HUES48 (cell line): ENCODE measurements around the gene DSC2.
"Not testable (repeated sequence)": the region's sequence is repeated elsewhere in the genome, so short reads cannot be mapped to it uniquely, and the experiment has no call there.

ENCODE experiments used
- H3K27ac ChIP-seq: one replicate; pipeline ENCODE4 v1.7.0; 2013; ENCODE audit warnings: low read depth, low read length, inconsistent platforms
- H3K27me3 ChIP-seq: 2 replicates; pipeline ENCODE4 v1.6.1; 2013; ENCODE audit warnings: mild to moderate bottlenecking, low read length; ENCODE audit not compliant: control insufficient read depth, insufficient read depth
- H3K36me3 ChIP-seq: 2 replicates; pipeline ENCODE4 v1.6.1; 2013; ENCODE audit warnings: low read length; ENCODE audit not compliant: control insufficient read depth, insufficient read depth
- H3K4me1 ChIP-seq: 2 replicates; pipeline ENCODE4 v1.6.1; 2013; ENCODE audit warnings: mild to moderate bottlenecking, low read length; ENCODE audit not compliant: control insufficient read depth, insufficient read depth
- H3K4me3 ChIP-seq: 2 replicates; pipeline ENCODE4 v1.5.1; 2013; ENCODE audit warnings: mild to moderate bottlenecking, low read depth, low read length
- H3K9ac ChIP-seq: 2 replicates; pipeline ENCODE4 v1.6.1; 2013; ENCODE audit warnings: mild to moderate bottlenecking, low read depth, low read length, moderate library complexity
- H3K9me3 ChIP-seq: 2 replicates; pipeline ENCODE4 v1.6.1; 2013; ENCODE audit warnings: low read length; ENCODE audit not compliant: control insufficient read depth, insufficient read depth

DSC2 gene

DNA sequence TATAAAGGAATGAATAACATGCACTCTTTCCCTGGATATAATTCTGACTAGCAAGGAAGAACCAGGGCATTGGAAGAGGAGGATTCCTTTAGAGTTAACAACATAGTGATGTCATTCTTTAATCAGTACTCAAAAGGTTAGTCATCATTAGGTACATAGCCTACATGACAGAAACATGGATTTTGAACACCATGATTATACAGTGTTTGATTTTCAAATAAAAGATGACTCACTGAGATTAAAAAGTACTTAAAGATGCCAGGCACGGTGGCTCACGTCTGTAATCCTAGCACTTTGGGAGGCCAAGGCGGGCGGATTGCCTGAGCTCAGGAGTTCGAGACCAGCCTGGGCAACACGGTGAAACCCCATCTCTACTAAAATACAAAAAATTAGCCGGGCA, 90.8 kb downstream of the DSC2 start:
- not testable (repeated sequence) for H3K36me3 ChIP-seq, H3K9ac ChIP-seq, H3K4me1 ChIP-seq, H3K27ac ChIP-seq, H3K27me3 ChIP-seq, H3K9me3 ChIP-seq, H3K4me3 ChIP-seq

DNA sequence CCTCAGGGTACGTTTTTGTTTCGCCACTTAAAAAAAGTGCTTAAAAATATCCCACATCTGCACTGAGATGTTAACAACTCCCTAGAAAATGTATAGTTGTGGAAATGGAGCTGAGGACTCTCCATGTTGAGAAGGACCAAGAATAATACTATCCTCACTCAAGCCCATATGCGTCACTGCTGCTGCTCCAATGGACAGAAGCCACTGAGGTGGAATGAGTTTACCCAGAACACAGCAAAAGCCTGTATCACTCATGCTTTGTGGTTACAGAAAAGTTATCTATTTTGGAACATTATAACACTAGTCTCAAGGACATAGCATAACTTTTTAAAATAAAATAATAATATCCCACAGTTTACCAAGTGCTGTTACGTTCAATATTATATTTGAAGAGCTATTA, 91.6 kb downstream of the DSC2 start:
- Histone ChIP-seq H3K4me1 (no peaks in the 10 kb centered on the region), H3K4me3 (no peak overlapping the region), H3K9me3 (no peaks in the 10 kb centered on the region), H3K27me3 (no peaks in the 10 kb centered on the region), H3K27ac (no peak overlapping the region), H3K36me3 (no peaks in the 10 kb centered on the region), H3K9ac (no peak overlapping the region)
